T-helper 2 cell treated with Interferon-gamma antibody and Interleukin-4, amounts not matched to agents 5 μg/mL and 100 μg/mL, for 36 hours (primary cell): ENCODE data around the gene RGS7.
"Not testable (repeated sequence)": the region's sequence is repeated elsewhere in the genome, so short reads cannot be mapped to it uniquely, and the experiment has no call there.

Source experiments
- DNase-seq: peaks from one replicate; pipeline ENCODE4 v3.0.0; 2021; ENCODE audit warnings: low spot score
- H3K27ac Mint-ChIP-seq: one replicate; pipeline ENCODE4 v1.8.0; 2021; ENCODE audit warnings: mild to moderate bottlenecking, mixed read lengths
- H3K27me3 Mint-ChIP-seq: one replicate; pipeline ENCODE4 v1.8.0; 2021; ENCODE audit warnings: low read depth, mixed read lengths
- H3K36me3 Mint-ChIP-seq: one replicate; pipeline ENCODE4 v1.8.0; 2021; ENCODE audit warnings: low read depth, mixed read lengths
- H3K4me1 Mint-ChIP-seq: one replicate; pipeline ENCODE4 v1.8.0; 2021; ENCODE audit warnings: low read depth, mixed read lengths
- H3K4me3 Mint-ChIP-seq: one replicate; pipeline ENCODE4 v1.8.0; 2022; ENCODE audit warnings: mild to moderate bottlenecking, moderate library complexity, mixed read lengths
- H3K9me3 Mint-ChIP-seq: one replicate; pipeline ENCODE4 v1.8.0; 2021; ENCODE audit warnings: mixed read lengths

Gene RGS7

GRCh38 chr1:240914506-240914905 lies 442.5 kb downstream of the RGS7 start:
- H3K4me1 Mint-ChIP-seq: no peaks in the 10 kb centered on the region
- no peak overlapping the region for H3K27ac Mint-ChIP-seq
- DNase-seq: no peak
- peaks cover 15% of the 10 kb centered on the region for H3K9me3 Mint-ChIP-seq
- H3K36me3 Mint-ChIP-seq: no peaks in the 10 kb centered on the region
- no peak overlapping the region for H3K4me3 Mint-ChIP-seq
- no peaks in the 10 kb centered on the region for H3K27me3 Mint-ChIP-seq

GRCh38 chr1:240912821-240913220 lies 444.2 kb downstream of the RGS7 start:
- Mint-ChIP-seq H3K36me3 (no peaks in the 10 kb centered on the region), H3K9me3 (peaks cover 10% of the 10 kb centered on the region), H3K4me3 (no peak overlapping the region), H3K27me3 (no peaks in the 10 kb centered on the region), H3K27ac (no peak overlapping the region), H3K4me1 (no peaks in the 10 kb centered on the region)
- no peak for DNase-seq

- peaks cover 8% of the 10 kb centered on the region for H3K9me3 Mint-ChIP-seq
- H3K27ac Mint-ChIP-seq: no peak overlapping the region
- H3K36me3 Mint-ChIP-seq: no peaks in the 10 kb centered on the region
- no peak for DNase-seq
- H3K4me3 Mint-ChIP-seq: no peak overlapping the region
- no peaks in the 10 kb centered on the region for H3K4me1 Mint-ChIP-seq
- H3K27me3 Mint-ChIP-seq: no peaks in the 10 kb centered on the region
Observed at GRCh38 chr1:240909701-240910457, 447.1 kb downstream of the RGS7 start.

GRCh38 chr1:240906477-240906876 lies 450.5 kb downstream of the RGS7 start:
- Mint-ChIP-seq H3K4me1 (no peaks in the 10 kb centered on the region), H3K9me3 (peaks cover 18% of the 10 kb centered on the region), H3K4me3 (no peak overlapping the region), H3K27ac (no peak overlapping the region), H3K27me3 (no peaks in the 10 kb centered on the region), H3K36me3 (no peaks in the 10 kb centered on the region)
- DNase-seq: no peak

GRCh38 chr1:240905225-240905765 lies 451.7 kb downstream of the RGS7 start:
- H3K4me3 Mint-ChIP-seq: no peak overlapping the region
- H3K4me1 Mint-ChIP-seq: no peaks in the 10 kb centered on the region
- no peaks in the 10 kb centered on the region for H3K36me3 Mint-ChIP-seq
- DNase-seq: no peak
- H3K27ac Mint-ChIP-seq: no peak overlapping the region
- no peaks in the 10 kb centered on the region for H3K27me3 Mint-ChIP-seq
- H3K9me3 Mint-ChIP-seq: peaks cover 14% of the 10 kb centered on the region

GRCh38 chr1:240895424-240895823 lies 461.6 kb downstream of the RGS7 start:
- not testable (repeated sequence) for H3K27ac Mint-ChIP-seq, H3K4me3 Mint-ChIP-seq, DNase-seq, H3K36me3 Mint-ChIP-seq, H3K4me1 Mint-ChIP-seq, H3K27me3 Mint-ChIP-seq
- H3K9me3 Mint-ChIP-seq: peaks cover 22% of the 10 kb centered on the region

GRCh38 chr1:240888787-240889048 lies 468.3 kb downstream of the RGS7 start:
- Mint-ChIP-seq H3K27ac (no peak overlapping the region), H3K36me3 (no peaks in the 10 kb centered on the region), H3K4me1 (no peaks in the 10 kb centered on the region), H3K4me3 (no peak overlapping the region), H3K27me3 (no peaks in the 10 kb centered on the region), H3K9me3 (no peaks in the 10 kb centered on the region)
- DNase-seq: no peak

- Mint-ChIP-seq H3K36me3 (no peaks in the 10 kb centered on the region), H3K4me1 (no peaks in the 10 kb centered on the region), H3K27ac (no peak overlapping the region), H3K9me3 (peaks cover 3% of the 10 kb centered on the region), H3K4me3 (no peak overlapping the region), H3K27me3 (no peaks in the 10 kb centered on the region)
- no peak for DNase-seq
Observed at GRCh38 chr1:240888039-240888786, 468.8 kb downstream of the RGS7 start.

- Mint-ChIP-seq H3K27me3 (no peaks in the 10 kb centered on the region), H3K36me3 (no peaks in the 10 kb centered on the region), H3K4me3 (no peak overlapping the region), H3K27ac (no peak overlapping the region), H3K4me1 (no peaks in the 10 kb centered on the region), H3K9me3 (peaks cover 3% of the 10 kb centered on the region)
- DNase-seq: no peak
Observed at GRCh38 chr1:240883490-240883889, 473.5 kb downstream of the RGS7 start.

GRCh38 chr1:240882656-240883308 lies 474.2 kb downstream of the RGS7 start:
- H3K27ac Mint-ChIP-seq, H3K4me1 Mint-ChIP-seq, H3K27me3 Mint-ChIP-seq, H3K4me3 Mint-ChIP-seq, H3K9me3 Mint-ChIP-seq, DNase-seq, H3K36me3 Mint-ChIP-seq: not testable (repeated sequence)

GRCh38 chr1:240878631-240879030 lies 478.4 kb downstream of the RGS7 start:
- Mint-ChIP-seq H3K4me3 (no peak overlapping the region), H3K27me3 (no peaks in the 10 kb centered on the region), H3K36me3 (no peaks in the 10 kb centered on the region), H3K4me1 (no peaks in the 10 kb centered on the region), H3K9me3 (peaks cover 8% of the 10 kb centered on the region), H3K27ac (no peak overlapping the region)
- no peak for DNase-seq

GRCh38 chr1:240877605-240878004 lies 479.4 kb downstream of the RGS7 start:
- Mint-ChIP-seq H3K4me3 (no peak overlapping the region), H3K27me3 (no peaks in the 10 kb centered on the region), H3K9me3 (peaks cover 5% of the 10 kb centered on the region), H3K4me1 (no peaks in the 10 kb centered on the region), H3K27ac (no peak overlapping the region), H3K36me3 (no peaks in the 10 kb centered on the region)
- DNase-seq: no peak

- Mint-ChIP-seq H3K27me3 (no peaks in the 10 kb centered on the region), H3K9me3 (peaks cover 5% of the 10 kb centered on the region), H3K4me1 (no peaks in the 10 kb centered on the region)
Observed at GRCh38 chr1:240876071-240876470, 480.9 kb downstream of the RGS7 start.

GRCh38 chr1:240869071-240869470 lies 487.9 kb downstream of the RGS7 start:
- Mint-ChIP-seq H3K4me1 (no peaks in the 10 kb centered on the region), H3K36me3 (no peaks in the 10 kb centered on the region), H3K9me3 (no peaks in the 10 kb centered on the region), H3K27me3 (no peaks in the 10 kb centered on the region), H3K27ac (no peak overlapping the region), H3K4me3 (no peak overlapping the region)
- DNase-seq: no peak

More at GRCh38 chr1:240876071-240876470, 480.9 kb downstream of the RGS7 start:
- no peak overlapping the region for H3K4me3 Mint-ChIP-seq
- H3K36me3 Mint-ChIP-seq: no peaks in the 10 kb centered on the region
- DNase-seq: no peak
- no peak overlapping the region for H3K27ac Mint-ChIP-seq
